ENCODE measurements around the gene IL6ST.
A peak's percentile ranks its signal among the peaks of the same experiment; 100 is the strongest.
"Not testable (repeated sequence)": the region's sequence is repeated elsewhere in the genome, so short reads cannot be mapped to it uniquely, and the experiment has no call there.

IL6ST gene

GRCh38 chr5:56006094-56006493, 11.3 kb upstream of the IL6ST start:
- DNase-seq (ENCODE audit: extremely low read depth in 1 of 2, low read depth in 1 of 2): no peak

DNA sequence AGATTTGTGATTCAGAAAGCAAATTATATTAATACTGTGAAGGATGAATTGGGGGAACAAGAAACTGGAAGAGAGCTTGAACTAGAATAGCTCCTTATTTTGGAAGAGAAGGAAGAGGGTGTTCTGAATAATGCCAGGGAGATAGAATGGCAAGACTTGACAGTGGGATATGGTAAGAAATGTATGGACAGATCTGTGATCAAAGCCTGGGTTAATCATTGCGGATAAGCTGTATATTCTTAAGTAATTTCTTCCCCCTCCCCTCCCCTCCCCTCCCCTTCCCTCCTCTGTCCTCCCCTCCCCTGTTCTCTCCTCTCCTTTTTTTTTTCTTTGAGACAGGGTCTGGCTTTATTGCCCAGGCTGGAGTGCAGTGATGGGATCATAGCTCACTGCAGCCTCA, 10.1 kb upstream of the IL6ST start:
- no peak for DNase-seq (ENCODE audit: extremely low read depth in 1 of 2, low read depth in 1 of 2)

DNA sequence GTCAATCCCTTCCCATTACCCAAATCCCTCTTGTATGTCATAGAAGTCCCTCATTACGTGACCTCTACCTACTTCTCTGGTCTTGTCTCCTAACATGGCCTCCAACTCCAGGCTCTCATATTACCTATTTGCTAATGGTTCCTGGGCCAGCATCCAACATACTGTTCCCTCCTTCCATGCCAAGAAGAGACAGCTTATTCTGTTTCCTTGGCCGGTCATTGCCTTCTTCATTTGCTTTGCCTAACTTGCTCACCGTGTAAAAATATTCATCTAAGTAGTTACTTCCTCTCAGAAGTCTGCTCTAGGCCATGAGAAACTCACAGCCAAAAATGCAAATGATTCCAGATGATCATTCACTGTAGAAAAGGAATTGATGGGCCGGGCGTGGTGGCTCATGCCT, 8.9 kb upstream of the IL6ST start:
- no peak for DNase-seq (ENCODE audit: extremely low read depth in 1 of 2, low read depth in 1 of 2)

DNA sequence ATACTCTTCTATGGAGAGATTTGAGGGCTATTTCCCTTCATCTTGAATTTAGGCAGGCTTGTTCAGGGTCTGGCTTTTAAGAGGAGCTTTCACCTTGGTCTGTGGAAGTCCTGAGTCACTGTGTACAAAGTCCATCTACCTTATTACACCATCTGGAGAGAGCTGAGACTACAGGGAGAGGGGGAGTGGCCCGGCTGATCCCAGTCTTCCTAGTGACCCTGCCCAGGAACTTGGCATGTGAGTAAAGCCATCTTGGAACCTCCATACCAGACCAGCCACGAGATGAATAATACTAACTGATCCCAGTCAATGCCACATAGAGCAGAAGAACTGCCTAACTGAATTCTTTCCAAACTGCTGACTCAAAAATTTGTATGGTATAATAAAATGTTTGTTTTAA, 8.4 kb upstream of the IL6ST start:
- no peak for DNase-seq (ENCODE audit: extremely low read depth in 1 of 2, low read depth in 1 of 2)

DNA sequence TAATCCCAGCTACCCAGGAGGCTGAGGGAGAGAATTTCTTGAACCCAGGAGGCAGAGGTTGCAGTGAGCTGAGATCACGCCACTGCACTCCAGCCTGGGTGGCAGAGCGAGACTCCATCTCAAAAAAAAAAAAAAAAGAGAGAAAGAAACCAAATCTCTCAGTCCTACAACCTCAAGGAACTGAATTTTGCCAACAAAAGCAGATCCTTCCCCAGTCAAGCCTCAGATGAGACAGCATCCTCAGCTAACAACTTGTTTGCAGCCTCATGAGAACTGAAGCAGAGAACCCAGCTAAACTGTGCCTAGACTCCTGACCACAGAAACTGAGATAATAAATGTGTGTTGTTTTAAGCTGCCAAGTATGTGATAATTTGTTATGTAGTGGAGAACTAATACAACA, 7.5 kb upstream of the IL6ST start:
- no peak for DNase-seq (ENCODE audit: extremely low read depth in 1 of 2, low read depth in 1 of 2)

- DNase-seq (ENCODE audit: extremely low read depth in 1 of 2, low read depth in 1 of 2): not testable (repeated sequence)
Observed at GRCh38 chr5:56000221-56000620, 5.5 kb upstream of the IL6ST start.

GRCh38 chr5:55998966-55999365, 4.2 kb upstream of the IL6ST start:
- no peak for DNase-seq (ENCODE audit: extremely low read depth in 1 of 2, low read depth in 1 of 2)

DNA sequence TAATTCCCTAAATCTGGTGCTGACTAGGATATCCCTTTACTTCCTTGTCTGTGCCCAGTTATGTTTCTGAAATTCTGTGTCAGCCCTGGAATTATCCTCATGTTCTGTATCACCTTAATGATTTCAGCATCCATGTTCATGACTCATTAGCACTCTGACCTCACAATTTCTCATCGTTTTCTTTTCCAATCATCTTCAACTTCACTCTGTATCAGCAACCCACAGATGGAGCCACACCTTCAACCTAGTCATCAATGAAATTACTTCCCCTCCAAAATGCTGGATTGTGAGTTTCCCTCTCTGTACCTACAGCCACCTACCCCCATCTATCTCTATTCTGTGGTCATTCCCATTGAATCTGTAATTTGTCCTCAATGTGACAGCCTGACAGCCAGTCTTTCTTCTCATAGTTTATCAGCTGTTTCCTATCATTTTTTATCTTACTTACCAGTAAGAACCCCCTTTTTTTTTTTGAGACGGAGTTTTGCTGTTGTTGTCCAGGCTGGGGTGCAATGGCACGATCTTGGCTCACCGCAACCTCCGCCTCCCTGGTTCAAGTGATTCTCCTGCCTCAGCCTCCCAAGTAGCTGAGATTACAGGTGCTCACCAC, 3.1 kb upstream of the IL6ST start:
- peak in 1 of 2 donors; percentile 10 for DNase-seq (ENCODE audit: extremely low read depth in 1 of 2, low read depth in 1 of 2)

- DNase-seq (ENCODE audit: extremely low read depth in 1 of 2, low read depth in 1 of 2): peak; percentile 95
Observed at GRCh38 chr5:55994998-55995914, 493 bp upstream of the IL6ST start.

DNA sequence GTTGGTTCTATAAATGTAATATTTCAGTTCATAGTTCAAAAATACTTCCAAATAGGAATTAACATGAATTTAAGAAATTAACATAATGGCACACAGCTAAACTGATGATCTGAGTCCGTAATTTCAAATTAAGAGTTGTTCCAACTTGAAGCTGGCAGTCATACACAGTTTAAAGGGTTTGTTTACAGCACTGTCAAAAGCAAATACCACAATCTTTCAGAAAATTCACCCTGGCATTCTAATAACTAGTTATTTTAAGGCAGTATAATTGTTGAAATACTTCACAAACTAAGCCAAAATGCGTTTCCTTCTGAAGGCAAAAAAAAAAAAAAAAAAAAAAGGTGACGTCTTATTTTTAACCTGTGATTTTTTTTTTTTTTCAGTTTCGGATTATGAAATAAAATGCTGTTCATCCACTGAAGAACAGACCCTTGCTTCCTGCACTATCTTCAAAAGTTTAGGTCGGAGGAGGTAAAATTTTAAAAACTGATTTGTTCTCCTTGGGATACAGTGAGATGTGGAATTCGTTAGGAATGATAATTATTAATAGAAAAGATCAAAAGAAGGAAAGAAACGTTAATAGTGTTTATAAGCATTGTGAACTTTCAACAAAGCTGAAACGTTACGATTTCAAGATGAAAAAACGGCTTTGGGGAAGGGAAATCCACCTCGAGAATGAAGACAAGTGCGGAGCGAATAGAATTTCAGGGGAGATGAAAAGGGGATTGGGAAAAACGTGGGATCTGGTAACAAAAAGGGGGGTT, 850 bp downstream of the IL6ST start:
- no peak for DNase-seq (ENCODE audit: extremely low read depth in 1 of 2, low read depth in 1 of 2)

GRCh38 chr5:55993013-55993412, 1.8 kb downstream of the IL6ST start:
- no peak for DNase-seq (ENCODE audit: extremely low read depth in 1 of 2, low read depth in 1 of 2)

DNA sequence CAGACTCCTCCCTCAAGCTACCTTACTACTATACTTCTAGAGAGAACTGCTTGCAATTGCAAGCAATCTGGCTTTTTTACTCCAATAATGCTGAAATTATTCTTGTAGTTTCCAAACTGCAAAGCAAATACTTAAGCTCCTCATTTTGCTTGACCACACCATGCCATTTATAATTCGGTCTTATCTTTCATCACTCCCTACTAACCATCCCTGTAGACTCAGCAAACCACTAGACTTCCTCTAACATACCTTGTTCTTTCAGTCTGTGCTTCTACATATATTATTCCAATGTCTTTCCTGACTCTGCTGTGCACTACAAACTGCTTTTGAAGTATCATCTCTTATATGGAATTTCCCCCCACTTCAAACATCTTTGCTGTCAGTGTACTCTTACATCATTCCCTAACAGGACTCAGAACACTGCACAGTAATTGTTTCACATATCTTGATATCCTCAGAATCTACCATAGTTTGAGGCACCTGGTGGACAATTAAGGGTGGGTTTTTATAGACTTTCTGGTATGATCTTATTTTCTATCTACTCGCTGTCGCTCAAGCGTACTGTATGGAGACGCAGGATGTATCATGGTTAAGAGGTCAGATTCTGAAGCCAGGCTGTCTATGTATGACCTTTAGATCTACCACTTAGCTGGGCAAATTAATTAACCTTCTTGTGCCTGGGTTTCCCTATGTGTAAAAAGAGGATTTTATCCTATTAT, 2.8 kb downstream of the IL6ST start:
- no peak for DNase-seq (ENCODE audit: extremely low read depth in 1 of 2, low read depth in 1 of 2)

DNA sequence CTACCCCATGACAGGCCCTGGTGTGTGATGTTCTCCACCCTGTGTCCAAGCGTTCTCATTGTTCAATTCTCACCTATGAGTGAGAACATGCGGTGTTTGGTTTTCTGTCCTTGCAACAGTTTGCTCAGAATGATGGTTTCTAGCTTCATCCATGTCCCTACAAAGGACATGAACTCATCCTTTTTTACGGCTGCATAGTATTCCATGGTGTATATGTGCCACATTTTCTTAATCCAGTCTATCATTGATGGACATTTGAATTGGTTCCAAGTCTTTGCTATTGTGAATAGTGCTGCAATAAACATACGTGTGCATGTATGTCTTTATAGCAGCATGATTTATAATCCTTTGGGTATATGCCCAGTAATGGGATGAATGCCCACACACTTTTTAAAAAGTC, 3.9 kb downstream of the IL6ST start:
- DNase-seq (ENCODE audit: extremely low read depth in 1 of 2, low read depth in 1 of 2): not testable (repeated sequence)

- no peak for DNase-seq (ENCODE audit: extremely low read depth in 1 of 2, low read depth in 1 of 2)
Observed at GRCh38 chr5:55989860-55990259, 4.9 kb downstream of the IL6ST start.

GRCh38 chr5:55988979-55989638, 5.7 kb downstream of the IL6ST start:
- DNase-seq (ENCODE audit: extremely low read depth in 1 of 2, low read depth in 1 of 2): no peak

- not testable (repeated sequence) for DNase-seq (ENCODE audit: extremely low read depth in 1 of 2, low read depth in 1 of 2)
Observed at GRCh38 chr5:55988428-55988827, 6.3 kb downstream of the IL6ST start.

DNA sequence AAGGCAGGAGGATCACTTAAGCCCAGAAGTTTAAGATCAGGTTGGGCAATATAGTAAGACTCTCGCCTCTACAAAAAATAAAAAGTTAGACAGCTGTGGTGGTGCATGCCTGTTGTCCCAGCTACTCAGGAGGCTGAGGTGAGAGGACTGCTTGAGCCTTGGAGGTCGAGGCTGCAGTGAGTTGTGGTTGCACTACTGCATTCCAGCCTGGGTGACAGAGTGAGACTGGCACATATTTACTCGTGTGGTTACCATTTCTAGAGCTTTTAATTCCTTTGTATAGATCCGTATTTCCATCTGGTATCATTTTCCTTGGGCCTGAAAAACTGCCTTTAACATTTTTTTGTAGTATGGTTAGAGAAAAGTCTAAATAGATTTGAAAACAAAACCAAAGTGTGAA, 7.8 kb downstream of the IL6ST start:
- no peak for DNase-seq (ENCODE audit: extremely low read depth in 1 of 2, low read depth in 1 of 2)

DNA sequence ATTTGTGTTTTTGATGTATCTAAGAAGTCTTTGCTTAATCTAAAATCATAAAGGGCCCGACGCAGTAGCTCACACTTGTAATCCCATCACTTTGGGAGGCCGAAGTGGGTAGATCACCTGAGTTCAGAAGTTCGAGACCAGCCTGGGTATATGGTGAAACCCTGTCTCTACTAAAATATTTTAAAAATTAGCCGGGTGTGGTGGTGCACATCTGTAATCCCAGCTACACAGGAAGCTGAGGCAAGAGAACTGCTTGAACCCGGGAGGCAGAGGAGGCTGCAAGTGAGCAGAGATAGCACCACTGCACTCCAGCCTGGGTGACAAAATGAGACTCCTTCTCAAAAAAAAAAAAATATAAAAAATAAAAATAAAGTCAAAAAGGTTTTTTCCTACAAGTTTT, 9.6 kb downstream of the IL6ST start:
- DNase-seq (ENCODE audit: extremely low read depth in 1 of 2, low read depth in 1 of 2): no peak

DNA sequence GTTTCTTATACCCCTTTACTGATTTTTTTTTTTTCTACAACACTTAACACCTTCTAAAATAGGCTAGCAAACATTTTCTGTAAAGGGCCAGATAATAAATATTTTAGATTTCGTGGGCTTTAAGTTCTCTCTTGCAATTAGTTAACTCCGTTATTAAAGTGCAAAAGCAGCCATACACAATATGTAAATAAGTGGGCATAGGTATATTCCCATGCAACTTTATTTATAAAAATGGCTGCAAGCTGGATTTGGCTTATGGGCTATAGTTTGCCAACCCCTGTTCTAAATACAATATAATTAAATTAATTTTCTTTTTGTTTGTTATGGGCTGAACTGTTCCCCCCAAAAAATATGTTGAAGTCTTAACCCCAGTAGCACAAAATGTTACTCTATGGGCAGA, 10.8 kb downstream of the IL6ST start:
- no peak for DNase-seq (ENCODE audit: extremely low read depth in 1 of 2, low read depth in 1 of 2)

DNA sequence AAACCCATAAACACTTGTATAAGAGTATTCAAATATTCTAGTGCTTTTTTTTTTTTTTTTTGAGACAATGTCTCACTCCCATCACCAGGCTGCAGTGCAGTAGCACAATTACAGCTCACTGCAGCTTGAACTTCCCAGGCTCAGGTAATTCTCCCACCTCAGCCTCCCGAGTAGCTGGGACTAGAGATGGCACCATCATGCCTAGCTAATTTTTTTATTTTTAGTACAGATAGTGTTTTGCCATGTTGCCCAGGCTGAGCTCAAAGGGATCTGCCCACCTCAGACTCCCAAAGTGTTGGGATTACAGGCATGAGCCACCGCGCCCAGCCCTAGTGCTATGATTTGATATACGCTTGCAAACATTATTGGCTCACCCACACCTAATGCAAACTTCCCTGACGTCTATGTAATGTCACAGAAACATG, 11.8 kb downstream of the IL6ST start:
- DNase-seq (ENCODE audit: extremely low read depth in 1 of 2, low read depth in 1 of 2): no peak
